Kidney epithelial cell (primary cell): ENCODE measurements around the gene AOC3. TPM values are rescaled to one million over a fixed set of nuclear protein-coding genes. Genes with fewer than 3 reads are reported as not detected.
A peak's percentile ranks its signal among the peaks of the same experiment; 100 is the strongest.

ENCODE experiments used
- DNase-seq: peaks from one replicate; pipeline ENCODE4 v3.0.0-alpha.2; 2010; ENCODE audit warnings: low read depth
- H3K27me3 ChIP-seq: 2 replicates; pipeline ENCODE4 v1.6.0; 2011; ENCODE audit warnings: low read length; ENCODE audit not compliant: control insufficient read depth, insufficient read depth
- H3K36me3 ChIP-seq: 2 replicates; pipeline ENCODE4 v1.5.1; 2011; ENCODE audit warnings: low read length; ENCODE audit not compliant: control insufficient read depth, insufficient read depth
- H3K4me3 ChIP-seq: 2 replicates; pipeline ENCODE4 v1.5.1; 2011; ENCODE audit warnings: low read depth, mild to moderate bottlenecking, control low read depth, low read length
- CTCF ChIP-seq: IDR thresholded peaks from 2 replicates; pipeline ENCODE4 v1.5.1; 2011; ENCODE audit warnings: mild to moderate bottlenecking, moderate library complexity, low read length, control low read depth, inconsistent platforms; ENCODE audit not compliant: insufficient read depth, poor library complexity, severe bottlenecking
- total RNA-seq: library from RNA; depleted of rRNA; stranded (reverse); fragments of >200 nt; gene quantifications from 2 replicates; pipeline ENCODE4 v1.2.3, GENCODE V29; 2015

The AOC3 gene
- total RNA-seq, 1 donor from 2014 or later: 0.08 TPM

- H3K27me3 ChIP-seq: no peaks in the 10 kb centered on the region
These were observed 23.5 kb upstream of the AOC3 start for GRCh38 chr17:42827472-42827871.

GRCh38 chr17:42830971-42831370 is 20.0 kb upstream of the AOC3 start:
- DNase-seq: no peak
- H3K27me3 ChIP-seq: no peaks in the 10 kb centered on the region
- H3K4me3 ChIP-seq: no peak overlapping the region
- no peaks in the 10 kb centered on the region for H3K36me3 ChIP-seq
- TF ChIP-seq CTCF: no peak

More at GRCh38 chr17:42827472-42827871, 23.5 kb upstream of the AOC3 start:
- TF ChIP-seq CTCF: no peak
- Histone ChIP-seq H3K36me3 (no peaks in the 10 kb centered on the region), H3K4me3 (no peak overlapping the region)
- DNase-seq: no peak

GRCh38 chr17:42832213-42832933 is 18.6 kb upstream of the AOC3 start:
- no peak for TF ChIP-seq CTCF
- no peak for DNase-seq

GRCh38 chr17:42832934-42833766 is 17.8 kb upstream of the AOC3 start, which contains the start of gene PSME3:
TSS of gene PSME3 (plus strand) at chr17:42833397. CDS start at chr17:42833632, 235 bp downstream.
- Histone ChIP-seq H3K27me3 (no peaks in the 10 kb centered on the region), H3K36me3 (peaks cover 3% of the 10 kb centered on the region), H3K4me3 (peak within 1 kb of the TSS; percentile 93)
- DNase-seq: peak; percentile 43
- no peak for TF ChIP-seq CTCF

More at GRCh38 chr17:42832213-42832933, 18.6 kb upstream of the AOC3 start:
- peak overlapping the region; percentile 93 for H3K4me3 ChIP-seq
- H3K27me3 ChIP-seq: no peaks in the 10 kb centered on the region
- no peaks in the 10 kb centered on the region for H3K36me3 ChIP-seq

GRCh38 chr17:42833767-42834422 is 17.1 kb upstream of the AOC3 start:
- no peak for DNase-seq
- Histone ChIP-seq H3K36me3 (peaks cover 3% of the 10 kb centered on the region), H3K27me3 (no peaks in the 10 kb centered on the region), H3K4me3 (peak overlapping the region; percentile 93)
- TF ChIP-seq CTCF: no peak
